IMR-90 (cell line): ENCODE data around the gene SLC25A30. TPM values are rescaled to one million over a fixed set of nuclear protein-coding genes. Genes with fewer than 3 reads are reported as not detected.

ENCODE experiments used
- ATAC-seq: fragments of 200-7000 bp; cut with Tn5 transposase; 2 replicates; pipeline ENCODE4 v1.9.1; 2020; ENCODE audit warnings: low read depth, mild to moderate bottlenecking, moderate library complexity
- BruUV-seq: library from RNA; stranded (reverse); fragments of 400-500 nt; replicated peaks from 2 replicates; lab custom pipeline; 2021; lab: Mats Ljungman, UMichigan
- CTCF ChIA-PET: fragments of 300-600 bp; formaldehyde crosslinking; extraction: SDS; loops from one replicate; lab custom pipeline; 2021; ENCODE audit warnings: antibody characterized with exemption; lab: Yijun Ruan, JAX
- POLR2A ChIA-PET: fragments of 300-600 bp; sonication (Branson Sonifier 250); formaldehyde crosslinking; loops from one replicate; lab custom pipeline; 2022; ENCODE audit warnings: antibody characterized with exemption; ENCODE audit not compliant: unreplicated experiment; lab: Charles Lee
- DNase-seq: peaks from one replicate; pipeline ENCODE4 v3.0.0; 2013
- H2AFZ ChIP-seq: replicated peaks from 2 replicates; pipeline ENCODE3; 2013; ENCODE audit warnings: low read length, mild to moderate bottlenecking; ENCODE audit not compliant: poor library complexity
- H2AK5ac ChIP-seq: 2 replicates; pipeline ENCODE4 v1.6.1; 2013; ENCODE audit warnings: low read depth, low read length, inconsistent platforms
- H2AK9ac ChIP-seq: replicated peaks from 2 replicates; pipeline ENCODE3; 2013; ENCODE audit warnings: mild to moderate bottlenecking, low read depth, low read length, moderate library complexity; ENCODE audit not compliant: poor library complexity
- H2BK120ac ChIP-seq: 2 replicates; pipeline ENCODE4 v1.6.1; 2013; ENCODE audit warnings: low read depth, low read length, inconsistent platforms
- H2BK15ac ChIP-seq: 3 replicates; pipeline ENCODE4 v1.6.1; 2013; ENCODE audit warnings: low read depth, low read length, inconsistent platforms
- H2BK20ac ChIP-seq: 2 replicates; pipeline ENCODE4 v1.6.1; 2013; ENCODE audit warnings: low read depth, mild to moderate bottlenecking, inconsistent platforms, low read length, moderate library complexity
- H2BK5ac ChIP-seq: 2 replicates; pipeline ENCODE4 v1.6.1; 2013; ENCODE audit warnings: mild to moderate bottlenecking, low read depth, low read length, inconsistent platforms; ENCODE audit not compliant: poor library complexity, severe bottlenecking
- H3K14ac ChIP-seq: replicated peaks from 2 replicates; pipeline ENCODE4 v1.6.1; 2013; ENCODE audit warnings: low read depth, low read length, inconsistent platforms
- H3K18ac ChIP-seq: 2 replicates; pipeline ENCODE4 v1.6.1; 2013; ENCODE audit warnings: low read depth, low read length, control low read depth
- H3K23ac ChIP-seq: 2 replicates; pipeline ENCODE4 v1.6.1; 2013; ENCODE audit warnings: low read depth, low read length, inconsistent platforms
- H3K27ac ChIP-seq: 2 replicates; pipeline ENCODE4 v1.5.1; 2013; ENCODE audit warnings: mild to moderate bottlenecking, control low read depth, low read length; ENCODE audit not compliant: insufficient read depth
- H3K27me3 ChIP-seq: 2 replicates; pipeline ENCODE4 v1.6.1; 2013; ENCODE audit warnings: low read length; ENCODE audit not compliant: control insufficient read depth, insufficient read depth
- H3K36me3 ChIP-seq: 2 replicates; pipeline ENCODE4 v1.6.1; 2013; ENCODE audit warnings: low read length, mixed read lengths; ENCODE audit not compliant: control insufficient read depth, insufficient read depth
- H3K4ac ChIP-seq: 2 replicates; pipeline ENCODE4 v1.6.1; 2013; ENCODE audit warnings: low read depth, low read length, inconsistent platforms
- H3K4me1 ChIP-seq: 2 replicates; pipeline ENCODE4 v1.6.1; 2013; ENCODE audit warnings: low read length, mixed read lengths; ENCODE audit not compliant: control insufficient read depth, insufficient read depth
- H3K4me2 ChIP-seq: 2 replicates; pipeline ENCODE4 v1.6.1; 2013; ENCODE audit warnings: low read depth, mild to moderate bottlenecking, control low read depth, low read length, moderate library complexity
- H3K4me3 ChIP-seq: 2 replicates; pipeline ENCODE4 v1.5.1; 2013; ENCODE audit warnings: low read depth, mild to moderate bottlenecking, control low read depth, low read length, moderate library complexity; ENCODE audit not compliant: insufficient read depth
- H3K56ac ChIP-seq: 2 replicates; pipeline ENCODE4 v1.6.1; 2013; ENCODE audit warnings: low read length, inconsistent platforms; ENCODE audit not compliant: insufficient read depth; ENCODE audit errors: extremely low read depth
- H3K79me1 ChIP-seq, 2 experiments: 2 replicates each; pipeline ENCODE4 v1.6.1; 2013; ENCODE audit warnings: low read length in 2 of 2, inconsistent platforms in 1 of 2, low read depth in 1 of 2
- H3K9ac ChIP-seq: 2 replicates; pipeline ENCODE4 v1.6.1; 2013; ENCODE audit warnings: low read depth, low read length, control low read depth
- H3K9me1 ChIP-seq: 2 replicates; pipeline ENCODE4 v1.6.1; 2013; ENCODE audit warnings: low read length, inconsistent platforms; ENCODE audit not compliant: insufficient read depth
- H3K9me3 ChIP-seq: 2 replicates; pipeline ENCODE4 v1.6.1; 2013; ENCODE audit warnings: low read length; ENCODE audit not compliant: control insufficient read depth, insufficient read depth
- H4K20me1 ChIP-seq: 2 replicates; pipeline ENCODE4 v1.6.1; 2013; ENCODE audit warnings: low read length, inconsistent platforms; ENCODE audit not compliant: insufficient read depth
- H4K5ac ChIP-seq: 2 replicates; pipeline ENCODE4 v1.6.1; 2013; ENCODE audit warnings: mild to moderate bottlenecking, low read depth, low read length, control low read depth
- H4K8ac ChIP-seq, 2 experiments: 2 replicates each; pipeline ENCODE4 v1.6.1; 2013; ENCODE audit warnings: low read depth in 2 of 2, low read length in 2 of 2, control low read depth in 1 of 2, inconsistent platforms in 1 of 2
- H4K91ac ChIP-seq: 2 replicates; pipeline ENCODE4 v1.6.1; 2013; ENCODE audit warnings: low read depth, low read length, inconsistent platforms; ENCODE audit not compliant: insufficient read depth
- BHLHE40 ChIP-seq: fragments of 150-350 bp; IDR thresholded peaks from 2 replicates; pipeline ENCODE4 v1.6.1; 2016; ENCODE audit warnings: mild to moderate bottlenecking, low read depth, low read length
- CEBPB ChIP-seq: IDR thresholded peaks from 2 replicates; pipeline ENCODE4 v1.6.1; 2012; ENCODE audit warnings: low read depth, low read length, improper control_type of control experiment
- CHD1 ChIP-seq: IDR thresholded peaks from 2 replicates; pipeline ENCODE4 v1.6.1; 2012; ENCODE audit warnings: low read depth, low read length, improper control_type of control experiment
- FOS ChIP-seq: fragments of 150-350 bp; IDR thresholded peaks from 2 replicates; pipeline ENCODE4 v1.6.1; 2016; ENCODE audit warnings: low read depth, low read length
- MAFK ChIP-seq: IDR thresholded peaks from 2 replicates; pipeline ENCODE4 v1.6.1; 2012; ENCODE audit warnings: low read depth, low read length, improper control_type of control experiment
- MAZ ChIP-seq: IDR thresholded peaks from 2 replicates; pipeline ENCODE4 v1.6.1; 2012; ENCODE audit warnings: low read depth, mild to moderate bottlenecking, low read length, improper control_type of control experiment, moderate library complexity, borderline replicate concordance
- MXI1 ChIP-seq: IDR thresholded peaks from 2 replicates; pipeline ENCODE4 v1.6.1; 2012; ENCODE audit warnings: low read depth, mild to moderate bottlenecking, low read length, moderate library complexity, borderline replicate concordance
- NFE2L2 ChIP-seq: fragments of 150-350 bp; IDR thresholded peaks from 2 replicates; pipeline ENCODE4 v1.6.1; 2016; ENCODE audit warnings: low read depth, mild to moderate bottlenecking, low read length
- POLR2A ChIP-seq: IDR thresholded peaks from 2 replicates; pipeline ENCODE4 v1.6.1; 2012; ENCODE audit warnings: mild to moderate bottlenecking, low read depth, low read length
- RAD21 ChIP-seq: IDR thresholded peaks from 2 replicates; pipeline ENCODE4 v1.6.1; 2012; ENCODE audit warnings: low read length, improper control_type of control experiment
- RCOR1 ChIP-seq: IDR thresholded peaks from 2 replicates; pipeline ENCODE4 v1.6.1; 2012; ENCODE audit warnings: mild to moderate bottlenecking, low read length, improper control_type of control experiment; ENCODE audit not compliant: insufficient replicate concordance
- RFX5 ChIP-seq: IDR thresholded peaks from 2 replicates; pipeline ENCODE4 v1.8.0; 2012; ENCODE audit warnings: low read depth, mild to moderate bottlenecking, low read length, moderate library complexity
- SMC3 ChIP-seq: fragments of 150-350 bp; IDR thresholded peaks from 2 replicates; pipeline ENCODE4 v1.6.1; 2016; ENCODE audit warnings: low read depth, mild to moderate bottlenecking, antibody characterized with exemption, low read length, moderate library complexity
- WGBS, 2 experiments: methylation state at CpG; one replicate each; pipeline versions ENCODE4 v1.1.5 to v1.1.7; 2013; ENCODE audit warnings: missing lambda C conversion rate in 2 of 2; ENCODE audit not compliant: insufficient read length in 1 of 2; ENCODE audit errors: extremely low coverage in 2 of 2; 5-methylcytosine and 5-hydroxymethylcytosine counted together
- dilution Hi-C: fragments of 300-500 bp; cut with HindIII; formaldehyde crosslinking; loops from one replicate; pipeline ENCODE4 v1.14.3; 2018; ENCODE audit warnings: low sequenced_read_pairs; ENCODE audit not compliant: unreplicated experiment
- in situ Hi-C: fragments of 300-500 bp; cut with MboI; formaldehyde crosslinking; loops from 3 replicates; pipeline ENCODE4 v1.14.3; 2019; ENCODE audit warnings: low sequenced_read_pairs, inconsistent platforms, mixed read lengths
- intact Hi-C: fragments of 100-400 bp; cut with micrococcal nuclease; formaldehyde crosslinking; loops from 2 replicates; pipeline ENCODE4 v1.10.0; 2022
- polyA plus RNA-seq, 3 experiments: library from polyadenylated mRNA; depleted of rRNA; stranded (reverse); fragments of >200 nt; gene quantifications; 2 replicates each; pipeline ENCODE4 v1.2.3, GENCODE V29; 2012; ENCODE audit warnings: low replicate concordance in 1 of 3
- total RNA-seq: library from RNA; depleted of rRNA; stranded (reverse); fragments of >200 nt; gene quantifications from 2 replicates; pipeline ENCODE4 v1.2.3, GENCODE V29; 2012
- TF ChIP-seq, protein P1 (sequence below): conservative IDR thresholded peaks from 2 replicates; pipeline ENCODE4 v1.5.1; 2012; ENCODE audit warnings: mild to moderate bottlenecking, low read depth, low read length, improper control_type of control experiment
- TF ChIP-seq, protein P2 (sequence below): fragments of 150-350 bp; IDR thresholded peaks from 2 replicates; pipeline ENCODE4 v1.6.1; 2017; ENCODE audit warnings: mild to moderate bottlenecking, antibody characterized with exemption, low read length, low read depth
- TF ChIP-seq, protein P3 (sequence below): fragments of 150-350 bp; IDR thresholded peaks from 2 replicates; pipeline ENCODE4 v1.6.1; 2016; ENCODE audit warnings: low read depth, mild to moderate bottlenecking, low read length, moderate library complexity, borderline replicate concordance

Gene SLC25A30
- total and polyA plus RNA-seq, 2 of the 4 experiments (the other 2 are of a cell fraction): 9.9 to 19.4 TPM

DNA sequence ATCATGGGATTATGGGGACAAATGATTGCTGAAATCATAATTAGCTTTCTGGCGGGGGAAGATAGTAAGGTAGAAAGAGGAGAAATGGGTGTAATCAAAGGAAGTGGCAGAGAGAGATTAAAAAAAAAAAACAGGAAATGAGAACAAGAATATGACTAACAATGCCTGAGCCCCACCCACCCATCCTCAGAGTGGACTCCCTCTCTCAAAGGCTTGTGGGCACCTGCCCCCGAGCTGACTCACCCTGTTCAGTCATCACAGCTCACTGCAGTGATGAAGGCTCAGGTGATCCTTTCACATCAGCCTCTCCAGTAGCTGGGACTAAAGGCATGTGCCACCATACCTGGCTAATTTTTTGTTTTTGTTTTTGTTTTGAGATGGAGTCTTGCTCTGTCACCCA is 50.8 kb downstream of the SLC25A30 start:
- Histone ChIP-seq H2AK5ac (0 out of 2 replicates have a peak overlapping the region, but pooled peaks have one; percentile 1), H3K18ac (no peak overlapping the region), H2AFZ (no peak overlapping the region), H3K14ac (no peak overlapping the region), H3K27ac (no peak overlapping the region), H4K5ac (no peak overlapping the region), H3K79me1 (peaks cover 7 to 26% of the 10 kb centered on the region in 2 experiments; a peak in 3 of 4 replicates), H3K9me3 (no peaks in the 10 kb centered on the region), H2BK20ac (no peak overlapping the region), H2BK5ac (no peak overlapping the region), H3K56ac (no peak overlapping the region), H3K36me3 (peaks cover 11% of the 10 kb centered on the region; the same call in 1 of the 2 replicates), H4K91ac (no peak overlapping the region), H3K9me1 (peaks cover 9% of the 10 kb centered on the region), H3K4me1 (peaks cover 3% of the 10 kb centered on the region), H2BK120ac (no peak overlapping the region), H2AK9ac (no peak overlapping the region), H3K4me3 (no peak overlapping the region), H3K27me3 (no peaks in the 10 kb centered on the region), H3K23ac (no peak overlapping the region), H3K4me2 (no peak overlapping the region), H4K20me1 (no peaks in the 10 kb centered on the region), H3K9ac (no peak overlapping the region), H3K4ac (no peak overlapping the region), H2BK15ac (no peak overlapping the region), H4K8ac (no peak overlapping the region)
- ChIA-PET CTCF (interaction anchor here (0.6 kb wide), 1 partner anchor 39 kb away, joined by 5 read pairs; no protein-coding TSS in a partner anchor), POLR2A (no interaction called here)
- DNase-seq (peak; percentile 94), ATAC-seq (peak; percentile 44; the same call in 1 of the 2 replicates)
- intact Hi-C loops: no loop called here
- dilution Hi-C loops: no loop called here
- TF ChIP-seq FOS: peak; percentile 79
- TF ChIP-seq SMC3: no peak
- TF ChIP-seq RCOR1: peak; percentile 45
- no peak for TF ChIP-seq NFE2L2
- no peak for TF ChIP-seq CHD1
- no peak for TF ChIP-seq MXI1
- TF ChIP-seq, protein P1, sequence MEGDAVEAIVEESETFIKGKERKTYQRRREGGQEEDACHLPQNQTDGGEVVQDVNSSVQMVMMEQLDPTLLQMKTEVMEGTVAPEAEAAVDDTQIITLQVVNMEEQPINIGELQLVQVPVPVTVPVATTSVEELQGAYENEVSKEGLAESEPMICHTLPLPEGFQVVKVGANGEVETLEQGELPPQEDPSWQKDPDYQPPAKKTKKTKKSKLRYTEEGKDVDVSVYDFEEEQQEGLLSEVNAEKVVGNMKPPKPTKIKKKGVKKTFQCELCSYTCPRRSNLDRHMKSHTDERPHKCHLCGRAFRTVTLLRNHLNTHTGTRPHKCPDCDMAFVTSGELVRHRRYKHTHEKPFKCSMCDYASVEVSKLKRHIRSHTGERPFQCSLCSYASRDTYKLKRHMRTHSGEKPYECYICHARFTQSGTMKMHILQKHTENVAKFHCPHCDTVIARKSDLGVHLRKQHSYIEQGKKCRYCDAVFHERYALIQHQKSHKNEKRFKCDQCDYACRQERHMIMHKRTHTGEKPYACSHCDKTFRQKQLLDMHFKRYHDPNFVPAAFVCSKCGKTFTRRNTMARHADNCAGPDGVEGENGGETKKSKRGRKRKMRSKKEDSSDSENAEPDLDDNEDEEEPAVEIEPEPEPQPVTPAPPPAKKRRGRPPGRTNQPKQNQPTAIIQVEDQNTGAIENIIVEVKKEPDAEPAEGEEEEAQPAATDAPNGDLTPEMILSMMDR: no peak
- TF ChIP-seq, protein P2, sequence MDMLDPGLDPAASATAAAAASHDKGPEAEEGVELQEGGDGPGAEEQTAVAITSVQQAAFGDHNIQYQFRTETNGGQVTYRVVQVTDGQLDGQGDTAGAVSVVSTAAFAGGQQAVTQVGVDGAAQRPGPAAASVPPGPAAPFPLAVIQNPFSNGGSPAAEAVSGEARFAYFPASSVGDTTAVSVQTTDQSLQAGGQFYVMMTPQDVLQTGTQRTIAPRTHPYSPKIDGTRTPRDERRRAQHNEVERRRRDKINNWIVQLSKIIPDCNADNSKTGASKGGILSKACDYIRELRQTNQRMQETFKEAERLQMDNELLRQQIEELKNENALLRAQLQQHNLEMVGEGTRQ: peak; percentile 50; the same call in 1 of the 2 replicates
- peak; percentile 67; the same call in 1 of the 2 replicates for TF ChIP-seq MAZ
- peak; percentile 56 for TF ChIP-seq BHLHE40
- TF ChIP-seq, protein P3, sequence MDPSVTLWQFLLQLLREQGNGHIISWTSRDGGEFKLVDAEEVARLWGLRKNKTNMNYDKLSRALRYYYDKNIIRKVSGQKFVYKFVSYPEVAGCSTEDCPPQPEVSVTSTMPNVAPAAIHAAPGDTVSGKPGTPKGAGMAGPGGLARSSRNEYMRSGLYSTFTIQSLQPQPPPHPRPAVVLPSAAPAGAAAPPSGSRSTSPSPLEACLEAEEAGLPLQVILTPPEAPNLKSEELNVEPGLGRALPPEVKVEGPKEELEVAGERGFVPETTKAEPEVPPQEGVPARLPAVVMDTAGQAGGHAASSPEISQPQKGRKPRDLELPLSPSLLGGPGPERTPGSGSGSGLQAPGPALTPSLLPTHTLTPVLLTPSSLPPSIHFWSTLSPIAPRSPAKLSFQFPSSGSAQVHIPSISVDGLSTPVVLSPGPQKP: no peak
- no peak for TF ChIP-seq CEBPB
- TF ChIP-seq POLR2A: no peak
- no peak for TF ChIP-seq RFX5
- TF ChIP-seq RAD21: no peak
- no peak for TF ChIP-seq MAFK
- 100% methylated on average over 1 of the region's 2 CpGs; no CpG with 5 or more reads in 1 of the 2 experiments for whole genome bisulfite sequencing, 2 experiments
- in situ Hi-C loops: loop anchor here (25.0 kb wide), 1 partner anchor 620 kb away; no protein-coding TSS in a partner anchor
- no TSS peak for BruUV-seq
